Ishikawa (cell line): ENCODE measurements around the gene BCL2L11.

Experiments
- CEBPB ChIP-seq: IDR thresholded peaks from 2 replicates; pipeline ENCODE4 v1.6.1; 2012
- CREB1 ChIP-seq: IDR thresholded peaks from 2 replicates; pipeline ENCODE4 v1.6.1; 2012; ENCODE audit warnings: low read depth
- EGR1 ChIP-seq: IDR thresholded peaks from 2 replicates; pipeline ENCODE4 v1.6.1; 2012
- EP300 ChIP-seq: IDR thresholded peaks from 2 replicates; pipeline ENCODE4 v1.6.1; 2012; ENCODE audit warnings: borderline replicate concordance
- FOXM1 ChIP-seq: IDR thresholded peaks from 2 replicates; pipeline ENCODE4 v1.6.1; 2012; ENCODE audit warnings: low read depth, borderline replicate concordance
- MAX ChIP-seq: IDR thresholded peaks from 2 replicates; pipeline ENCODE4 v1.6.1; 2012
- NFIC ChIP-seq: IDR thresholded peaks from 2 replicates; pipeline ENCODE4 v1.6.1; 2012
- TAF1 ChIP-seq: IDR thresholded peaks from 2 replicates; pipeline ENCODE4 v1.6.1; 2012; ENCODE audit warnings: low read depth, mild to moderate bottlenecking
- TEAD4 ChIP-seq: IDR thresholded peaks from 2 replicates; pipeline ENCODE4 v1.6.1; 2012
- USF1 ChIP-seq: IDR thresholded peaks from 2 replicates; pipeline ENCODE4 v1.6.1; 2012

- TF ChIP-seq CEBPB (0 out of 2 replicates have a peak, but pooled peaks have one; percentile 40), NFIC (peak; percentile 99), EGR1 (no peak), TAF1 (no peak), FOXM1 (0 out of 2 replicates have a peak, but pooled peaks have one; percentile 58), MAX (peak; percentile 51; the same call in 1 of the 2 replicates), EP300 (peak; percentile 90), TEAD4 (peak; percentile 93), CREB1 (no peak), USF1 (no peak)
These were observed 48.4 kb upstream of the BCL2L11 start for GRCh38 chr2:111072220-111072871.
